Effector CD4-positive, alpha-beta T cell (primary cell): Measurements from ENCODE around the gene ZDHHC11B.
"Not testable (repeated sequence)": the region's sequence is repeated elsewhere in the genome, so short reads cannot be mapped to it uniquely, and the experiment has no call there.

Experiments used
- DNase-seq: peaks from one replicate; pipeline ENCODE4 v3.0.0-alpha.2; 2020
- total RNA-seq: gene quantifications from one replicate; lab custom pipeline; 2026; lab: John Stamatoyannopoulos, UW

Gene ZDHHC11B, protein sequence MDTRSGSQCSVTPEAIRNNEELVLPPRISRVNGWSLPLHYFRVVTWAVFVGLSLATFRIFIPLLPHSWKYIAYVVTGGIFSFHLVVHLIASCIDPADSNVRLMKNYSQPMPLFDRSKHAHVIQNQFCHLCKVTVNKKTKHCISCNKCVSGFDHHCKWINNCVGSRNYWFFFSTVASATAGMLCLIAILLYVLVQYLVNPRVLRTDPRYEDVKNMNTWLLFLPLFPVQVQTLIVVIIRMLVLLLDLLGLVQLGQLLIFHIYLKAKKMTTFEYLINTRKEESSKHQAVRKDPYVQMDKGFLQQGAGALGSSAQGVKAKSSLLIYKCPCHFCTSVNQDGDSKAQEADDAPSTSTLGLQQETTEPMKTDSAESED
- total RNA-seq = 11.8 reads per million, percentile 35 among the genes with 10 or more reads in this experiment

- peak; percentile 80 for DNase-seq
Measured at GRCh38 chr5:784428-785177, at the start of gene ZDHHC11B. Gene ZDHHC11B (minus strand): TSS chr5:784729. CDS start chr5:766919, 17,810 bp downstream.

DNA sequence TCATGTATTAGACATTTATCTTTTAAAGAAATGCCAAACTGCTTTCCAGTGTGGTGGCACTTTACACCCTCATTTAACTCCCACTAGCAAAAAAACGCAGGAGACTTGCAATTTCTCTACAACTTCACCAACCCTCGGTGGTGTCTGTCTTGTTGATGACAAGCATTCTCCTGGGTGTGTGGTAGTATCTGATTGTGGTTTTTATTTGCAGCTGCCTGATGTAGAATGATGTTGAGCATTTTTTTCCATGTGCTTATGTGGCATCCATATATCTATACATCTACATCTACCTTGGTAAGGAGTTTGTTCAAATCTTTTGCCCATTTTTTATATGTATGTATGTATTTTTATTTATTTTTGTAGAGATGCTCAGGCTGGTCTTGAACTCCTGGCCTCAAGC is 49.5 kb upstream of the ZDHHC11B start:
- not testable (repeated sequence) for DNase-seq

DNA sequence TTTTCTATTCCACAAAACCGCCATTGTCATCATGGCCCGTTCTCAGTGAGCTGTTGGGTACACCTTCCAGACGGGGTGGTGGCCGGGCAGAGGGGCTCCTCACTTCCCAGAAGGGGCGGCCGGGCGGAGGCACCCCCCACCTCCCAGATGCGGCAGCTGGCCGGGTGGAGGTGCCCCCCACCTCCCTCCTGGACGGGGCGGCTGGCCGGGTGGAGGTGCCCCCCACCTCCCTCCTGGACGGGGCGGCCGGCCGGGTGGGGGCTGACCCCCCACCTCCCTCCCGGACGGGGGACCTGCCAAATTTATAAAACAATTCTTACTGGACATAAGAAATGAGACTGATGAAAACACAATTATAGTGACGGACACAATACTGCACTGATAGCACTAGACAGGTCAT is 43.7 kb upstream of the ZDHHC11B start:
- not testable (repeated sequence) for DNase-seq

DNA sequence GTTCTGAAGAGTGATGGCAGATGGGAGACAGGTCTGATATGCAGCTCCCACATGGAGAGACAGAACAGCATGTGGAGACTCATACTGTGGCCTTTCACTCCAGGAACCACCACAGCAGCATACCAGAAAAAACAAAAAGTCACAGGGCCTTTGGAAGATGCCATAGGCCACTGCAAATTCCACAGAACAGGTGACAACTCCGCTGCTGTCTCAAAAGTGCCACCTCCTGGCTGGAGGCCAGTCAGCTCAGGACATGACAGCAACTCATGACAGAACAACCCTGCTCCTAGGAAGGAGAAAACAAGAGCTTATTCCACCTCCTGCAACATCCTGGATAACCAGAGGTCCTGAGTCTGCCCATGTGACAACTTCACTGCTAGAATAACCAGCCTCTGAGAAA is 41.0 kb upstream of the ZDHHC11B start:
- DNase-seq = not testable (repeated sequence)

GRCh38 chr5:821504-821903 is 37.0 kb upstream of the ZDHHC11B start:
- no peak for DNase-seq

GRCh38 chr5:820245-820644 is 35.7 kb upstream of the ZDHHC11B start:
- DNase-seq = no peak

DNA sequence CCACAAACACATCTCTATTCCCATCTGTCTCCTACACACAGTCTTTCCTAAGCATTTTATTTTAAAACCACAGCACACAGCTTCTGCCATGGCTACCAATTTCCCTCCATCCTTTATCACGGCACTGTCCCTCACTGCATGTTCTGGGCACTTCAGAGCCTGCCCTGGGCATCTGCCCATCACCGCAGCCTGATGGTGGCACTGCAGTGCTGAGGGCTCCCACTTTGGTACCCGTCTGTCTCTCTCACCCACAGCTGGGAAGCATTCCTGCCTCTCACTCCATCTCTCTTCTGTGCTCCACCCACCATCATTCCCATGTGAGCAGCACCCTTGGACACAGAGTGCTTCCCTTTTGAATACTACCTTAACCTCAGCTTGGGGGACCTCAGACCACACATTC is 34.5 kb upstream of the ZDHHC11B start:
- no peak for DNase-seq

GRCh38 chr5:816176-816575 is 31.6 kb upstream of the ZDHHC11B start:
- DNase-seq = no peak

DNA sequence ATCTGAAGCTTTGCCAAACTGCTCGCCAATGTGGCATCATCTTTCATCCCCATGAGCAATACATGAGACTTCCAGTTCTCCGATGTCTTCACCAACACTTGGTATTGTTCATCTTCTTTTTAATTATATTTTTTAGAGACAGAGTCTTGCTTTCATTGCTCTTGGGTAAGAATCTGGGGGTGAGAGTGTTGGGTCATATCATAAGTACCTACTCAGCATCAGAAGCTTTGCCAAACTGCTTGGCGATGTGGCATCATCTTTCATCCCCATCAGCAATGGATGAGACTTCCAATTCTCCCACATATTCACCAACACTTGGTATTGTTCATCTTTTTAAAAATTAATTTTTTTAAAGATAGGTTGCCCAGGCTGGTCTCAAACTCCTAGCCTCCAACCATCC is 30.9 kb upstream of the ZDHHC11B start:
- no peak for DNase-seq

DNA sequence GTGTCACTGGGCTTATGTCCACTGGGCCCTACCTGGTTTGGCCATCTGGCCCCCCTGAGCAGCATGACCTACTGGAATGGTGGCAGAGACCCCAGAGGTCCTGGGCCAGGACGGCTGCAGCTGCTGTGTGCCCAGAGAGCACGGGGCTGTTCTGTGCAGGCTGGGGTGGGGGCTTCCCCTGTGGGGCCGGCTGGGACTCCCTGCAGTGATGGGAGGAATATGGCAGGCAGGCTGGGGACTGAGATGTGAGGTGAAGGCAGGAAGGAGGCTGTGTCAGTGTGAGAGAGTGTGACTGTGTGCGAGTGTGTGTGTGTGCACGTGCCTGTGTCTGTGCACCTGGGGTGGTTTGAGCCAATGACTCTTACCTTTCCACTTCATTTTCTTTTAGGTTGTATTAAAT is 29.0 kb upstream of the ZDHHC11B start:
- DNase-seq = not testable (repeated sequence)

GRCh38 chr5:811384-811783 is 26.9 kb upstream of the ZDHHC11B start:
- not testable (repeated sequence) for DNase-seq

DNA sequence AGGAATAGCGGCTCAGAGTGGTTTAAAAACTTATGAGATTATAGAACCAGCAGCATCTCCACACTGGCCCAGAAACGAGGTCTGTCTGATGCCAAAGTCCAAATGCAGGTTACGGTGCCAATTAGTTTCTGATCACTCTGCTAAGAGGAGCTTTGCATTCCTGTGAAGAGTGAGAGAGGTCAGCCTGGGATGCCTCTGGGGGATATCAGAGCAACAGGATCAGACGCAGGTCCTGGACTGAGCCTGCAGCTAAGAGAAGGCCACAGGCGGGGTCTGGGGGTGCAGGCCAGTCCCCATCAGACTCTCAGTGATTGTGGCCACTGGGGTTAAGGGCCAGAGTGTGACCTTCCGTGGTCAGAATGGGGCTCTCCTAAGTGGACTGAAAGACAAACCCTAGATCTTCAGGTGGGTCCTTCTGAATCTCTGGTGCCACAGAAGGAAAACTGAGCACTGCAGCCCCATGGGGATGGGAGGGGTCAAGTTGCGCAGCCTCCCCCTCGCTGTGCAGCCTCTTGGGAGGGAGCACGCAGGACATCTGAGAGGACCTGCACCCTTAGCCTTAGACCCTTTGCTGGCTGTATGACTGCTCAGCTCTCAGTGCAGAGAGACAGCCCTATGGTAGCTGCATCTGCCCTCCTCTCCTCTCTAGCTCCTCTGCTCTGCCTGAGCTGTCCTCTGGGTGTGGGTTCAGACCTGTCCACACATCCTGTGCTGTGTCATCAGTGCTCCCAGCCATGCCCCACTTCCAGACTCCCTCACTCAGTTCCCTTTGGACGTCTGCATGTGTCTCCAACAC is 23.4 kb upstream of the ZDHHC11B start:
- DNase-seq = not testable (repeated sequence)

DNA sequence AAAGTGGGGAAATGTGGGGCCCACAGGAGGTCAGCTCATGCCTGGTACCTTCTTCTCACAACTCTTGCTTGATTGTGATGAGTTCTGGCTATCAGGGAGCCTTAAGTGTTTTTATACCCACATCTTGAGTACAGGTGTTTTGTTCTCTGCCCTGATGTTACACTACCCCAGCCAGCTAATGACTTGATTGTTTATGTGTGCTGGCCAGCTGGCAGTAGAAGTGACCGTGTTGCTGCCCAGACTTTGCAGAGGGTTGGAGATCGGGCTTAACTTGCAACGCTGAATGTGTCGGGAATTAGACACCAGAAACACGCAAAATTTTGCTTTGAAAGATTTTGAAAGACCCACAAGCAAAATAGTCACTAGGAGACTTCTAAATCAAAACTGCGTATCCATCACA is 16.9 kb upstream of the ZDHHC11B start:
- no peak for DNase-seq

GRCh38 chr5:801055-801454 is 16.5 kb upstream of the ZDHHC11B start:
- DNase-seq = not testable (repeated sequence)

DNA sequence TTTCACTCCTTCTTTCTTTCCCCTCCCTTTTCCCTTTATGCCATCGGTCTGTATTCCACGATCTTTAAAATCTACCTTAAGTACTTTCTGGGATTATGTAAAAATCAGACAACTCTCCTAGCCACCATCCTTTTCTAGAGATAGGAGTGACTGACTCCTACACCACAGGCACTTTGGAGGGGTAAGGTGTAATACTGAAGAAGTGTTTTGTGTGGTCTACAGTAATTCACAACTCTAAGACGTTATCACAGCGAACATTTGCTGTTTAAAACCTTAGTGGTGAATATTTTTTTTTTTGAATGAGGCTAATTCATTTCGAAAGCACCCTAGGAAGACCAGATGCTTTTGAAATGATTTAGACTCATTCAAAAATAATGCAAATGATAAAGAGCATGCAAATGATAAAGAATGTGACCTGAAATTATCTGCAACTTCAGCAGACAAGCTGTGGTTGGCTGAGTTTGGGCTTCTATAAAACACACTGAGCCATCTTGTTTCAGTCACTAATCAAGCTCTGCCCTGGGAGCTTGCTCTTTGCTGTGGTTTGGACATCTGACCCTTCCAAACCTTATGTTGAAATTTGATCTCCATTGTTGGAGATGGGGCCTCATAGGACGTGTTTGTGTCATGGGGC is 14.1 kb upstream of the ZDHHC11B start:
- DNase-seq = not testable (repeated sequence)

DNA sequence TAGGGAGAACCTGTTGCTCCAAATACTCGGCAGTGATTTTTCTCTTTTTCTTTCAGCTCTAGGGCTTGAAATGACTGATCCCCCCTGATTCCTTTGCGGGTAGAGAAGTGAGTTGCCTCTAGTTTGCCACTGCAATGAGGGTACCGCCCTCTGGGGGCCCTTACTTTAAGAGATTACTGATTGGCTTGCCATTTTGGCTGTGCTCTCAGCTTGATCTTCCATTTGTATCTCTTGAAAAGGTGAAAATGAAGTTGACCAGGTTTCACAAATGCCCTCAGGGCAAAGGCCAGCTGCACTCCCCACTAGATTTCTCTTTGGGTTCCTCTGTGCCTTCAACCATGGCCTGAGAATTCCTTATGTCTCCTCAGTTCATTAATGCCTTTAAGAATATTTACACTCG is 13.5 kb upstream of the ZDHHC11B start:
- DNase-seq = not testable (repeated sequence)

DNA sequence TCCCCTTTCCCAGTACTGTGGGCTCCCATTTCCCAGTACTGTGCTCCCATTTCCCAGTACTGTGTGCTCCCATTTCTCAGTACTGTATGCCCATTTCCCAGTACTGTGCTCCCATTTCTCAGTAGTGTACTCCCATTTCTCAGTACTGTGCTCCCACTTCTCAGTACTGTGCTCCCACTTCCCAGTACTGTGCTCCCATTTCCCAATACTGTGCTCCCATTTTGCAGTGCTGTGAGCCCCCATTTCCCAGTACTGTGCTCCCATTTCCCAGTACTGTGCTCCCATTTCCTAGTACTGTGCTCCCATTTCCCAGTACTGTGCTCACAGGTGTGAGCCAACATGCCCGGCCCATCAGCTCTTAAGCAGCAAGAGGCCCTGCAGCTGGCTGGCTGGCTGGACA is 11.3 kb upstream of the ZDHHC11B start:
- DNase-seq = not testable (repeated sequence)

- not testable (repeated sequence) for DNase-seq
Measured at GRCh38 chr5:794948-795347, 10.4 kb upstream of the ZDHHC11B start.

GRCh38 chr5:788703-789102 is 4.2 kb upstream of the ZDHHC11B start:
- not testable (repeated sequence) for DNase-seq

- not testable (repeated sequence) for DNase-seq
Measured at GRCh38 chr5:787857-788233, 3.3 kb upstream of the ZDHHC11B start.

DNA sequence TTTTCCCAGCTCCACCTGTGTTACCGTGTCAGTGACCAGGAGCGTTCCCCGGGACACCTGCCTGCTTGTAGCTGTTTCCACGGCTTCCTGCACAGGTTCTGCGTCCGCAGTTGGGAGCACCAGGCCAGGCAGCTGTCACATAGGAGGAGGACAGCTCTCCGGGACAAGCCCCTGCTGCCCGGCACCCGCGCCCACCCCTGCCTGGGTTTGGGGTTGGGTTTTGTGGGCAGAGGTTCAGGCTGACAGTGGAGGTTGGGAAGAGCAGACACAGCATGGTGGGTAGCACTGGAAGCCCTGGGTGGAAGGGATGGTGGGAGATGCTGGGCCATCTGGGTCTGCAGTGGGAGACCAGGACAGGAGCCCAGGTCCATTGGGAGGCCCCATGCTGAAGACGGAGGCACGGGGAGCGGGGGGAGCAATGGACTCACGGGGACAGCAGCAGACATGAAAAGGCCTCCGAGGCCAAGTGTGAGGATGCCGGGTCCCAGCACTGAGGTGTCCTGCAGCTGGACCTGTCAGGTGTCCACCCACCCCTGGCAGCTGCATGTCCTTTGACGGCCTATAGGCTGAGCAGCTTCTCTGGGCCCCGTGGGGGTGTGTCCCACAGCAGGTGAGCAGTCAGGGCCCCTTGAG is 2.8 kb upstream of the ZDHHC11B start:
- not testable (repeated sequence) for DNase-seq

GRCh38 chr5:785181-785705 is 714 bp upstream of the ZDHHC11B start:
- DNase-seq = not testable (repeated sequence)
